Type B pancreatic cell (in vitro differentiated cells): ENCODE measurements around the gene UBB. TPM values are rescaled to one million over a fixed set of nuclear protein-coding genes. Genes with fewer than 3 reads are reported as not detected.

Experiments used
- DNase-seq: peaks from one replicate; pipeline ENCODE4 v3.0.0; 2021; ENCODE audit warnings: mixed read lengths; ENCODE audit not compliant: unreplicated experiment; ENCODE audit errors: extremely low spot score
- H3K27ac Mint-ChIP-seq: 2 replicates; pipeline ENCODE4 v1.8.0; 2021; ENCODE audit warnings: mild to moderate bottlenecking, mixed read lengths
- H3K27me3 Mint-ChIP-seq: 2 replicates; pipeline ENCODE4 v1.8.0; 2021; ENCODE audit warnings: mixed read lengths
- H3K36me3 Mint-ChIP-seq: 2 replicates; pipeline ENCODE4 v1.8.0; 2021; ENCODE audit warnings: mixed read lengths
- H3K4me1 Mint-ChIP-seq: one replicate; pipeline ENCODE4 v1.8.0; 2021; ENCODE audit warnings: mixed read lengths; ENCODE audit not compliant: unreplicated experiment
- H3K4me3 Mint-ChIP-seq: 2 replicates; pipeline ENCODE4 v1.8.0; 2021; ENCODE audit warnings: mild to moderate bottlenecking, mixed read lengths
- H3K9me3 Mint-ChIP-seq: 2 replicates; pipeline ENCODE4 v1.8.0; 2021; ENCODE audit warnings: mixed read lengths
- total RNA-seq: library from RNA; stranded (reverse); gene quantifications from 2 replicates; pipeline ENCODE4 v1.2.1, GENCODE V29; 2021; ENCODE audit warnings: low replicate concordance
- TF ChIP-seq, protein P1 (sequence below): fragments of 200-600 bp; sonication (generic); conservative IDR thresholded peaks from 2 replicates; pipeline ENCODE4 v1.5.0; 2021; ENCODE audit warnings: antibody characterized with exemption, mild to moderate bottlenecking

The UBB gene
- total RNA-seq, 1 donor from 2014 or later = 1,802 TPM

DNA sequence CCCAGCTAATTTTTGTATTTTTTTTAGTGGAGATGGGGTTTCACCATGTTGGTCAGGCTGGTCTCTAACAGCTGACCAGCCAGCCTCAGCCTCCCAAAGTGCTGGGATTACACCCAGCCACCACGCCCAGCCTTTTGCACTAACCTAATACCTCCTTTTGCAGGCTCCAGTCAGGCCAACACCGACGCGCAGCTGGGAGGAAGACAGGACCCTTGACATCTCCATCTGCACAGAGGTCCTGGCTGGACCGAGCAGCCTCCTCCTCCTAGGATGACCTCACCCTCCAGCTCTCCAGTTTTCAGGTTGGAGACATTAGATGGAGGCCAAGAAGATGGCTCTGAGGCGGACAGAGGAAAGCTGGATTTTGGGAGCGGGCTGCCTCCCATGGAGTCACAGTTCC is 36.5 kb downstream of the UBB start:
- DNase-seq = no peak
- H3K9me3 Mint-ChIP-seq = no peaks in the 10 kb centered on the region
- peaks cover 3% of the 10 kb centered on the region for H3K27me3 Mint-ChIP-seq
- TF ChIP-seq, protein P1, sequence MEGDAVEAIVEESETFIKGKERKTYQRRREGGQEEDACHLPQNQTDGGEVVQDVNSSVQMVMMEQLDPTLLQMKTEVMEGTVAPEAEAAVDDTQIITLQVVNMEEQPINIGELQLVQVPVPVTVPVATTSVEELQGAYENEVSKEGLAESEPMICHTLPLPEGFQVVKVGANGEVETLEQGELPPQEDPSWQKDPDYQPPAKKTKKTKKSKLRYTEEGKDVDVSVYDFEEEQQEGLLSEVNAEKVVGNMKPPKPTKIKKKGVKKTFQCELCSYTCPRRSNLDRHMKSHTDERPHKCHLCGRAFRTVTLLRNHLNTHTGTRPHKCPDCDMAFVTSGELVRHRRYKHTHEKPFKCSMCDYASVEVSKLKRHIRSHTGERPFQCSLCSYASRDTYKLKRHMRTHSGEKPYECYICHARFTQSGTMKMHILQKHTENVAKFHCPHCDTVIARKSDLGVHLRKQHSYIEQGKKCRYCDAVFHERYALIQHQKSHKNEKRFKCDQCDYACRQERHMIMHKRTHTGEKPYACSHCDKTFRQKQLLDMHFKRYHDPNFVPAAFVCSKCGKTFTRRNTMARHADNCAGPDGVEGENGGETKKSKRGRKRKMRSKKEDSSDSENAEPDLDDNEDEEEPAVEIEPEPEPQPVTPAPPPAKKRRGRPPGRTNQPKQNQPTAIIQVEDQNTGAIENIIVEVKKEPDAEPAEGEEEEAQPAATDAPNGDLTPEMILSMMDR = no peak
- no peak overlapping the region for H3K27ac Mint-ChIP-seq
- H3K4me3 Mint-ChIP-seq = no peak overlapping the region
- no peaks in the 10 kb centered on the region for H3K36me3 Mint-ChIP-seq
- peaks cover 14% of the 10 kb centered on the region for H3K4me1 Mint-ChIP-seq

DNA sequence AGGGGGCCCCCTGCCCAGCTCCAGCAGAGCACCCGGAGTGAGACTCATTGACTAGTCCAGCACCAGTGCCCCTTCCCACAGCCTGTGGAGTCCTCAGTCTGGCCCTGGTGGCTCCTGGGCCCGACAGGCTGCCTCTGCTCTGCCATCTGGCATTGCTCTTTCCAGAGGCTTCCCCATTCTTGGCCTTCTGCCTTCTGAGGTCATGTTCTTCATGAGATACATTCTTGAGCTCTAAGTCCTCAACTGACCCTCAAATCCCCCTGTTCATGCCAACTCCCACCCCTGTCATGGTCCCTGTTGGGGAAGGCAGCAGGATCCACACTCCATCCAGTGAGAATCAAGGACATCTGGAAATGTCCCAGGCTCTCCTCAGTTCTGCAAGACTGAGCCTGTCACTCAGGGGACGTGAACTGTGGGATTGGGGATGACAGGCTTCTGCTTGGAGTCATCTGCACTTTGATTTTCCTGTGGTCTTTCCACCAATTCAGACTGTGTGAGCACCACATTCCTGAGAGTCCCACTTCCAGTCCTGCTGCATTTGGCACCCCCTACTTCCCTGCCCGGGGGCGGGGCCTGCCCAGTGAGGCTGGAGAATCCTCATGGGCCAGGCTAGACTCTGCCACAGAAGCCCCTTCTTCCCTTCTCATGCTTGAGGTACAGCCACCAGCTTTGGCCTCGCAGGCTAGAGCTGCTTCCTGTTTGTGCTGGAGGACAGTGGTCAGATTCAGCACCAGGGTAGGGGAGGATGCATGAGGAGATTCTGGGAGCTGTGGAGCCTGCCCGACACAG is 37.2 kb downstream of the UBB start:
- peaks cover 3% of the 10 kb centered on the region for H3K27me3 Mint-ChIP-seq
- DNase-seq = no peak
- no peaks in the 10 kb centered on the region for H3K36me3 Mint-ChIP-seq
- TF ChIP-seq, protein P1 = no peak
- H3K9me3 Mint-ChIP-seq = no peaks in the 10 kb centered on the region
- H3K27ac Mint-ChIP-seq = no peak overlapping the region
- peaks cover 14% of the 10 kb centered on the region for H3K4me1 Mint-ChIP-seq
- no peak overlapping the region for H3K4me3 Mint-ChIP-seq

DNA sequence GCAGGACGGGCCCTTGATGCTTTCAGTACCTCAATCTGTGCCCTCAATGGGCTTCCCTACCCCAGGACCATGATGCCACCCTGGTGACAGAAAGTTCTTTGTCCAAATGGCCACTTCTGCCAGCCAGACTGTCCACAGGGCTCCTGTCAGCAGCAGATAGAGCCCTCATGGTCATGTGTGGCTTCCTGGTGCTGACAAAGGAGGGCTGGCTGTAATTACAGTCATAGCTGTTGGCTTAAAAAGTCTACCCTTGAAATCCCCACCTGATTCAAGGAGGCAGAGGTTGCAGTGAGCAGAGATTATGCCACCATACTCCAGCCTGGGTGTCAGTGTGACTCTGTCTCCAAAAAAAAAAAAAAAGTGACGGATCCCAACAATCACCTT is 37.8 kb downstream of the UBB start:
- Mint-ChIP-seq H3K27ac (no peak overlapping the region), H3K4me3 (no peak overlapping the region), H3K27me3 (peaks cover 3% of the 10 kb centered on the region), H3K36me3 (no peaks in the 10 kb centered on the region), H3K9me3 (no peaks in the 10 kb centered on the region), H3K4me1 (peaks cover 14% of the 10 kb centered on the region)
- DNase-seq = no peak
- TF ChIP-seq, protein P1 = no peak

DNA sequence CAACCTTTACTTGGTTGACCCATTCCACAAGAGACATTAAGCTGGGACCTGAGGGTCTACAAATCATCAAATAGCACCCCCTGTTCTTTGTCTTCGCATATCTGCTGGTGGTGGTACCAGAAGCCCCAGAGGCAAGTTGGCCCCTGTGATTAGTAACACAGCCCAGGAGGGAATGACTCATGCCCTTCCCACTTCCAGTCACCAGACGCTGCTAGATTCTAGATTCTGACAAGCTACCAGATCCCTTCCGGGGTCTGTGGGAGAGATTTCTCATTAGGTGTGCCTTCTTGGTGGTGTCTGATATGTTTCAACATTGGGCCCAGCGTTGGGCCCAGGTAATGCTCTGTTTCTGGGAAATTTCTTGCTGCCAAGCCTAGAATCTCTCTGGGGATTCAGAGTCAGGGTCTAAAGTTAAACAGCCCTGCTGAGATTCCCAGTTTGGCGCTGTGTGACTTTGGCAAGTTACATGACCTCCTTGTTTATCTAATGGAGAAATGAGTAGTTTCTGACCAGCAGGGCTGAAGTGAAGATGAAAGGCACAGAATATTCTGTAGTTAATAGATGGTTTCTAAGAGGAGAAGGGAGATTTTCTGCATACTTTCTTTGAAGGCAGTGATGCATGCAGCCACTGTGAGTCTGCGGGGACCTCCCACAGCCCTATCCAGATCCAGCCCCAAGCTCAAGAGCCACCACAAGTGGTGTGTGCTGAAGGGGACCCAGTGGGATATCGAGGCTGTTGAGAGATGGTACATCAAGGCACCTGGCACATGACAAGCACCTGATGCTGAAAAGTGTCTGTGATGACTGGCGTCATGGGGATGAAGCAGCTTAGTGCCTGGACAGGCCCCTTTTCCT is 38.4 kb downstream of the UBB start:
- peak overlapping the region; percentile 3 for H3K4me3 Mint-ChIP-seq
- no peak for DNase-seq
- TF ChIP-seq, protein P1 = no peak
- peaks cover 14% of the 10 kb centered on the region for H3K4me1 Mint-ChIP-seq
- peaks cover under 1% of the 10 kb centered on the region for H3K27me3 Mint-ChIP-seq
- H3K9me3 Mint-ChIP-seq = no peaks in the 10 kb centered on the region
- no peaks in the 10 kb centered on the region for H3K36me3 Mint-ChIP-seq
- peak overlapping the region; percentile 2 for H3K27ac Mint-ChIP-seq

DNA sequence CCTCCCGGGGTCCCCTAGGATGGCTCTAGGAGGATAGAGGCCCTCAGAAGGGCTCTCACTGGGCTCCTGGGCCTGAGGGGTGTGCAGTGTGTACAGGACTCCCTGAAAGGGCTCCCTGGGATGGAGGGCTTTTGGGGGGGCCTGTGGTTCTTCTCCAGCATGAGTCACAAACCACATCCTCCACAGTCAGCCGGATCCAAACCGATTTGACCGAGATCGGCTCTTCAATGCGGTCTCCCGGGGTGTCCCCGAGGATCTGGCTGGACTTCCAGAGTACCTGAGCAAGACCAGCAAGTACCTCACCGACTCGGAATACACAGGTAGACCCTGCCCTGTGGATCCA is 39.0 kb downstream of the UBB start:
- no peaks in the 10 kb centered on the region for H3K27me3 Mint-ChIP-seq
- H3K4me1 Mint-ChIP-seq = peaks cover 14% of the 10 kb centered on the region
- DNase-seq = no peak
- H3K9me3 Mint-ChIP-seq = no peaks in the 10 kb centered on the region
- H3K27ac Mint-ChIP-seq = no peak overlapping the region
- H3K36me3 Mint-ChIP-seq = no peaks in the 10 kb centered on the region
- no peak overlapping the region for H3K4me3 Mint-ChIP-seq
- TF ChIP-seq, protein P1 = no peak
